HG03280 (cell line): ENCODE measurements around the gene LRIG1.

Experiments used
- ATAC-seq: cut with Tn5 transposase; IDR thresholded peaks from one replicate; pipeline ENCODE4 v1.9.1; 2021; ENCODE audit warnings: mild to moderate bottlenecking, moderate library complexity; ENCODE audit not compliant: unreplicated experiment

Gene LRIG1

DNA sequence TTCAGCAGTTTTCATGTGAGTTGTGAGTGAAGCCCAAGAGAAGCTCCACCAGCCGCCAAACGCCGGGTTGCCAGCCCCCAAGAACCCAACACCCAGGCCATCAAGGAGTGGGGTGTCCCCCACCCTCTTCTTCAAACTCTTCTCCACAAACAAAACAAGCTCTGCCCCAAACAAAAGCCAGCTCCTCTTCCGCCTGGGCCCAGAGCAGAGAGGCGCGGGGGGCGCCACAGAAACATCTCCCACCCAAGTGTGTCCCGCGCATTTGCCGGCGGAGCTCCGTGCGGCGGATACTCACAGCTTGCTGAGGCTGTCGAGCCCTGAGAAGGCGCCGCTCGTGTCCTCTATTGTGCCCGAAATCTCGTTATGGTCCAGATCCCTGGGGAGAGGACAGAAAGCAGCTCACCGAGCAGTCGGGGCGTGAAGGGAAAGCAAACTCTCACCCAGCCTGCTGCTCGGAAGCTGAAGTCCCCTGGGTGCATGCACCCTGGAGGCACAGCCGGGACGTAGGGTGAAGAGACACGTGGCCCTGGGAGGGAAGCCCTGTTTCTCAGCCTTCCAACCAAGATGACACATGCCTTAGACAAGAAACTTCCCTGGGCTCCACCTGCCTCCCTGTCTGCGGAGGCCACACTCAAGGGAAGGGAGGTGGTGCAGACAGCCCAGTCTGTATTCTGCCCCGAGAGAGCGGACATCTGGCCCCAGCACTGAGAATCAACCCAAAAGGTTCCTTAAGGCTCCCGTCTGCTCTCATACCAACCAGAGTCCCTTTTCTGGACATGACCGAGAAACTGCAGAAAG lies 95.7 kb downstream of the LRIG1 start:
- no peak for ATAC-seq

DNA sequence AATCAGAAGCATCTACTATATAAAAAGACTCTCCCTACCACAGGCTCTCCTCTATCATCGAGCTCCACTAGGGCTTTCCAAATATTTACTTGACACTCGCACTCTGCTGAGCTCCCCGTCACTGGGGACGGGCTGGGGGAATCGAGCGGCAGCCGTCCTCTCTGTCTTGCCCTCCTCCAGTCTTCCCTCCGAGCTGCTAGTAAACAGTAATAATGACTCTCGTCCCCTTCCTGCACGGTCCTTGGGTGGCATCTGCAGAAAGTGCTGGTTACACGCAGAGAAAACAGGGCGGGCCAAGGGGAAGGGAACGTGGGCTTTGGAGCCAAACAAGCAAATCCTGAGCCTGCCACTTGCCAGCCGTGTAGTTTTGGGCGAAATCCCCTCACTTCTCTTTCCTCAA lies 96.6 kb downstream of the LRIG1 start:
- no peak for ATAC-seq

DNA sequence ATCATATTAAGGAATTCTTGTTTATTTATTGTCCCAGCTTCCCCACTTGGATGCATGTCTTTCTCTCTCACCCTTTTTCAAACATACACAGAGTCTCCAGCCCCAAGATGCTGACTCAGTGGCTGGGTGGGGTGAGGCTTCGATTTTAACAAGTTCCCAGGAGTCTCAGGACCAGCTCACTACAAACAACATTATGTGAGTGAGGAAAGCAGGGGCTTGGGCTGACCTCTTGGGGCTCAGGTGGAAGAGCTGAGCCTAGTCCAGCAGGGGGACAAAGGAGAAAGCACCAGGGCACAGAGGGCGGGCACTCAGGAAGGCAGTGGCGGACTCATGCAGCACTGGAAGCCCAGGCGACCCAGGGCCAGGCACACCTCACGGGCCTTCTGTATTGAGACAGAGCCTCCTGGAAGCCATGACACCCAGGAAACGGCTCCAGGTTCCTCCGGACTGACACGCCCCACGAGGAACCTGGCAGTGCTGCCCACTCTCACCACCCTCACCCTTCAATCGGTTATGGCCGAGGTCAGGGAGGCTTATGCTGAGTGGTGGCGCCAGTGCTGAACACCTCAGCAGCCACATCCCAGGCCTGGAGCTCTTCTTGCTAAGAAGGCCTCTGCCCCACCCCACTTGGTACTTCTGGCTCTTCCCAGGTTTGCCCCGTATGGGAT lies 97.4 kb downstream of the LRIG1 start:
- ATAC-seq, result no peak

DNA sequence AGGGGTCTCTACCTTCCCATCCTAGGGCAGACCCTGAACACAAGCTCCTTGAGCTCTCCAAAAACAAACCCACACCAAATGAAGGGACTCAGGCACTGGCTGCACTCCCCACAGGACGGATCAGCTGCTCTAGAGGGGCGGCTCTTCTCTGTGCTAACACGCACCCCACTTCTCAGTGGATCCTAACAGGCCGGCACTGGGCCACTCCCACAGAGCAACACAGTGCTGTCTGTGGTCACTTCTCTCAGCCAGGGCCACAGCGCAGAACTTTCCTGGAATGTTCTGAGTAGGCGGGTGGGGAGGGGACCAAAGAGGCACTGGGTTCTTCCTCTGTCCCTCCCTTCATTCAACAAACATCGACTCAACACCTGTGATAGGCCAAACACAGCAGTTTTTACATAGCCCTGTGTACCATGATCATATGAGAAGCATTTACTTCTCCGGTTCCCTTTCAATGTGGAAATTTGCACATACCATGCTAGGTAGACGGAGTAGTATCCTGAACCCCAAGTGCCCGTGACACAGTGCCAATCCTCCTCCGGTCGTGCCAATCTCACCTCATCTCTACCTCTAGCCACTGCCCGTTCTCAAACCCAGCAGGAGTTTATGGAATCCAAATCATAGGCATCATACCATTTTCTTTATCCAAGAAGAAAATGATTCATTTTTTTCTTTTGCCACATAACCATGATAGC lies 98.1 kb downstream of the LRIG1 start:
- ATAC-seq, result no peak

DNA sequence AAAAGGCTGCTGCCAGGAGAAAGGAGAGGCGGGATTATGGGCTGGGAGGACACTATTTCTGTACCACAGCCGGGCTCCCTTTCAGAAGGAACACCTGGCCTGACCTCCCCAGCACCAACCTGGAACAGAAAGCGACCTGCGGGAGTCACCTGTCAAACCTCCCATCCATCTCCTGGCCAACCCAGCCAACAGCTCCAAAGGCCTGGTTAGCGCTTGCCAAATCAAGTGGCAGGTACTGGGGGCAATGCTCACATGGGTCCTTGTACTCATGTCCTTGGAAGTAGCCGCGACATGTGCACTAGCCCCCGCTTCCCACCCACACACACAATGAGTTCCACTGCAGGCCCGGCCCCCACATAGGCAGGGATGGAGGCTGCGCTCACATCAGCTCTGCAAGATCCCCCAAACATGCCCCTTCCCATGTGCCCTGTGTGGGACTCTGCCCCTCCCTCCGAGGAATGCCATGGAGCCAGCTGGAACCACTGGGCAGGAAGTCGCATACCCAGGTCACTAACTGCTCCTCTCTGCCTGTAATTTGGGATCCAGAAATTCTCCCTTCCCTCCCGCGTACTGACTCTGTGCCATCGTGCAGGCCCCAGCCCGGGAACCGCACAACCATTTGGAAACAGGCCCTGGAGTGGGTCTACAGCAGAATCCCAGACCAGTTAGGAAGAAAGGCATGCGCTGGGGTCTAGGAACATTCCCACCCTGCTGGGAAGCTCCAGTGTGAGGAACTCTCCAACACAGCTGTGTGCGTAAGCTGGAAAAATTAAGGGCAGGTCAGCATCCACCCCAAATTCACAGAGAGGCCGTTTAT lies 98.9 kb downstream of the LRIG1 start:
- ATAC-seq, result no peak

DNA sequence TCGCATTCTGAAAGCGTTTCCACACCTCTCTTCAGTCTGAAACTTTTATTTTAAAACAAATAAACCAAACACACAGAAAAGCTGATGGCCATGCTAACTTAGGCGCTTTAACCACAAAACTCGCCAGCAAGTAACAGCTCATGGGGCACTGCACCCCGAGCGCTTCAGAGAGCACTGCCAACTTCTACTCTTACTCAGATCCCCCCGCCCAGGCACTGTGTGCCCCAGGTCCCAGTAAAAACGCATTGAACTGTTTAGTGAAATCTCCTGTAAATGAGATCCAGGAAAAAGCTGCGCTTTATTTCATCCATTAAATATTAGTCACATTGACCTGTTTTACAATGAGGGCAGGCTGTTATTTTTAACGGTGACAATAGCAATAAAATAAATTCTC lies 99.7 kb downstream of the LRIG1 start:
- no peak for ATAC-seq

DNA sequence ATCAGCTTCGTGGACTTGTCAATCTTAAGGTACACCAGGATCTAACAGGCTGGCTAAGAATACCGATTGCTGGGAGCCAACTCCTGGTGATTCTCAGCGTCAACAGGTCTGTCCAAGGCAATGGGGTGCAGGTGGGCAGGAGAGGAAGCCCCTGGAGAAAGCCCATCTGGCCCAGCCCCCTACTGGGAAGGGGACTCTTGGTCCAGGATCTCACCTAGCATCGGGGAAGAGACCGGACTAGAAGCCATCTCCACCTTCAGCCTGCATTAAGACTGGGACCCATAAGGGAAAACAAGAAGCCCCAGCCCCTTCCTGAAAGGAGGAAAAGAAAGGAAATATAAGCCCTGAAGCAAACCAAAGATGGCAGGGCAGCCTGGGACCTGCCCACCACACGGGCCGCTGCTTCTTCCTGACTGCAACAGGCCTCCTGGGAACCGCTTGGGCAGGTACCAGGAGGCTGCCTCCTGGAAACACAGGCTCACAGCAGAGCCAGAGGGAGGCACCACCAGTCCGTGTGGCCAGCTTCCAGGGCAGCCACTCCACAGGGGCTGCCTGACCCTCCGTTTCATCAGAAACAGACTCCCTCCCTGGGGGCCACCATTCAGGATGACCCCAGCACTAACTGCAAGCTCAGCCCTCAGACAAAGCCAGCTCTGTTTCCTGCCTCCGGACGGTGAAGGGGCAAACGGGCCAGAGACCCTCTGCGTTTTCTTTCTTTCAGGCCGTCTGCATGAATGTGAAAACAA lies 100.2 kb downstream of the LRIG1 start:
- no peak for ATAC-seq

DNA sequence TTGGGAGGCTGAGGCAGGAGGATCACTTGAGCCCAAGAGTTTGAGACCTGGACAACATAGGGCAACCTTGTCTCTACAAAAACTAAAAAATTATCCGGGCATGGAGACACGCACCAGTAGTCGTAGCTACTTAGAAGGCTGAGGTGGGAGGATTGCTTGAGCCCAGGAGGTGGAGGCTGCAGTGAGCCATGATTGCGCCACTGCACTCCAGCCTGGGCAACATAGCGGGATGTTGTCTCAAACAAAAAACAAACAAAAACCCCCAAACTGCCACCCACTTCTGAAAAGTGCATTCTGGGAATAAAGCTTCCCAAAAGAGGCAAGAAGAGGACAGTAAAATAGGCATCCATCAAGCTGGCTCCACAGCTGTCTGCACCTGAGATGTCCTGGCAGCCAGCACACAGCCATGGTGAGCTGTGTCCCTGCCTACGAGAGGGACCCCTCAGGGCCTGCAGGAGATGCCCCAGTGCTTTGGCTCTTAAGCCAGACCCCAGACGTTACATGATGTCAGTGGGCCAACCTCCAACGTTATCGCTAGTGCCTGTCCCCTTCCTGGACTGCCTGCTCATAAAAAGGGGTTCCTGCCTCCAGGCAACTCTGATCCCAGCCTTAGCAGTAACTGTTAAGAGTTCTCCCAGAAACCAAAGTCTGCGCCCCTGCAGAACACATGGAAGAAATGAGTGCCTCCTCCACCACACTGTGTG lies 101.1 kb downstream of the LRIG1 start:
- no peak for ATAC-seq

DNA sequence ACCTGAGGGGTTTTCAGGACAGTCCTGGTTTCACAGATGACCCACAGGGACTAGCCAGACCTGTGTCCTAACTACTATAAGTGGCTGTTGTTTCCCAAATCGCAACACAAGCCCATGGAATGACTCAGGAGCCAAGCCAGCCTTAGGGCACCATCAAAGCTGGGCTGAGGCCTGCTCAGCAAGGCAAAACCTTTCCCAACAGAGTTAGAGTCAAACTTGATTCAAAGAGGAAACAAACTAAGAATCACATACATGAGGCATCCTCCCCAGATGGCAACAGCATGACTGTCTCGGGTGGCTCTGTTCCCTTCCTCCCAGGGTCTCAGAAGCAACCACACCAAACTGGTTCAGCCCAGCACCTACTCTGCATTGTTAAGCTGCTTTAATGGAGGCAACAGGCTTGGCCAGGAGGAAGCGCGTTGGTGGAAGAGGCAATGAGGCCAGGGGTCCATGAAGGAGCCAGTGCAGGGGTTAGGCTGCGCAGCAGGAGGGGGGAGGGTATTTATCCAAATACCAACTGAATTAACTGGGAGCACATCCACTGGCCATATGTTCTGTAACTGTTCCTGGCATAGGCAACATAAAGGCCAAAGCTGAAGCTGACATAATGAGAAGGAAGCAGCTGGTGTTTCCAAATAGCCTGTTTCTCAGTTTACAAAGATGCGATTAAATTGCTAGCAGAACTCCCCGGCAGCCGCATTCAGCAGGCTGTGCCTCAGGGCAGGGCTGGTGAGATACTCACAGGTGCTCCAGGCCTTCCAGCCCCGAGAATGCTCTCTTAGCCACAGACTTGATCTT lies 102.4 kb downstream of the LRIG1 start:
- ATAC-seq, result no peak

DNA sequence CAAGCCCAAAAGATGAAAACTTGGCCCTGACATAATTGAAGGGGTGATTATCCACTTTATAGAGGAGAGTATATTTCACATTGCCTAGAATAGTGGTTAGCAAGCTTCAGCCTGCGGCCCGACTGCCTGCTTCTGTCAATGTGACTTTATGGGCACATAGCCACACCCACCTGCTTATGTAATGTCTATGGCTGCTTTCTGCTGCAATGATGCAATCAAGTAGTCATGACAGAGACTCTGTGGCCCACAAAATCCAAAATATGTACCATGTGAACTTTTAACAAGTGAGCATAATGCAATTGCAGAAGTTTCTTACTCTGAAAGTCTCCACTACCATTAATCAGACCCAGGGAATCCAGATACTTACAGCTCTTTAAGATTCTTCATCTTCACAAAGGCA lies 103.1 kb downstream of the LRIG1 start:
- ATAC-seq, result no peak

DNA sequence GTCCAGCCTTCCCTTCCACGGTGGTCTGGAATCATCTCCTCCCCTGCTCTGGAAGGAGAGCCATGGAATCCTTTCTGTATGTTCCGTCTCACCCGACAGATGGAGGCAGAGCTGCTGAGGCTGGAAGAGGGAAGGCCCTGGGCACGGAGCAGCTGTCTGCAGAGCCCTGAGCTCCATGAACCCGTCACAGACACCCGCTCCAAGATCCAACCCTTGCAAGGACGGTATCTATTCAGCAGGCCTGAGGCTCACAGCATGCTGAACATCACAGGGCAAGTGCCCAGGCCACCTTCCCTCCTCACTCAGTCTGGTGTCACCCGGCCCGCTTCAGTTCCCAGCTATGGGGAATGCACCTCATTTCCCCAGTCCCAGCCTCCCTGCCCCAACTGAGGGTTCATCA lies 103.9 kb downstream of the LRIG1 start:
- ATAC-seq, result no peak

DNA sequence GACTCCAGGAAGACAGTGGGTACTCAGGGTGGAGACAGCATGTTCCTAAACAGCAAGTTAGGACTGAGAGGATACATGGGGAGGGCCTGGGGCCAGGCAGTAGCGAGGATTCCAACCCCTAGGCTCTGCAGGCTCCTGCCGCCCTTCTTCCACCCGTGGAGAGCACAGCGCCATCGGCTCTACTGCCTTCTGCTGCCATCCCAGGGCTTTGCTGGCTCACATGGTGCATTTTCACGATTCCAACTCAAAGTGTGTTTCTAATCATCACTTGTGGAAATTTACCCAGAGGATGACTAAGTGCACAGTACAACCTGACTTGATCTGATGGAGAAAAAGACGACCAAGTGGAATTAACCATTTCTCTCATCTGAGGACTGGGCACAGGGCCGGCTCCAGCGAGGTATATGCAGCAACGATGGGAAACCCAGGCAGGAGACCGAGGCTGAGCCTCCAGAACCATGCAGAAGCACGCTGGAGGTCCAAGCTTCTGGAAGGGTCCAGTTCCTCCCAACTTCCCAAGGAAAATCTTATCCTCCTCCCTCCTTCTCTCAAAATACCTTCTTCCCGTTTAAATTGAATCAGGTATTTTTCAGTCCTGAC lies 104.6 kb downstream of the LRIG1 start:
- no peak for ATAC-seq

DNA sequence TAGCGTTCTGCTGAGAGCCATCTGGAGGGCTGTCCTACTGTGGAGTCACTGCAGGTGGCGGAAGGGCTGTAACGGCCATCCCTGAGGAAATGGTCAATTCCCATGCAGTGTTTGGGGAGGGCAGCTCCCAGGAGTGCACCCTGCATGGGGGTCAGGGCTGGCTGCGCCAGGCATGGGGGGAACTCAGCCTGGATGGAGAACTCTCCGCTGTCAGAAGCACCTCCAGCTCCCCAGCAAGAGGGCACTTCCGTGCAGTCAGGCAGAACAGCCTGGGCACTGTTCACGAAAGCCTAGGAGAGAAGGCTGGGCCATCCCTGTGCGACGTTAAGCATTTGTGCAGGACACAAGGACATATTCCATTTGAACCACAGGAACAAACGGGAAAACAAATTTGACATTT lies 105.2 kb downstream of the LRIG1 start:
- ATAC-seq, result no peak

DNA sequence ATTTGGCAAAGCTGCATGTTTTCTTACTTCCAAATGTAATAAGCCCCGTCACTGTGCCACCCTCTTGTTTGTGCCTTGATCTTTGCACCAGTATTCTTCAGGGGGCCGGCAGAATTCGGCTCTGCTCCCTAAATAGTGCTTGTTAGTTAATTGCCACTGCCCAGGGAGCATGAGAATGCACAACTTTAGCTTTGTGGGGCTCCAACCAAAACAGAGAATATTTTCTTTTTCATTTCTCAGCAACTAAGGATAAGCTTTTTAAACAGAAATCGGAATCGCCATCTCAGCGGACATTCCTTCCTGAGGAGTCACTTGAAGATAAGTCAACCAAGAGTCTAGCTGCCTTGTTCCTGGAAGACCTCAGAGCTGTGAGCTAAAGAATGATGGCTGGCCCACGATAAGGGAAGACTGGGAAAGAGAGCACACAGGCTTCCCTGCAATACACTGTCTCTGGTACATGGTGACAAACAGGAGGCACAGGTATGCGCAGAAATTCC lies 106.0 kb downstream of the LRIG1 start:
- no peak for ATAC-seq

DNA sequence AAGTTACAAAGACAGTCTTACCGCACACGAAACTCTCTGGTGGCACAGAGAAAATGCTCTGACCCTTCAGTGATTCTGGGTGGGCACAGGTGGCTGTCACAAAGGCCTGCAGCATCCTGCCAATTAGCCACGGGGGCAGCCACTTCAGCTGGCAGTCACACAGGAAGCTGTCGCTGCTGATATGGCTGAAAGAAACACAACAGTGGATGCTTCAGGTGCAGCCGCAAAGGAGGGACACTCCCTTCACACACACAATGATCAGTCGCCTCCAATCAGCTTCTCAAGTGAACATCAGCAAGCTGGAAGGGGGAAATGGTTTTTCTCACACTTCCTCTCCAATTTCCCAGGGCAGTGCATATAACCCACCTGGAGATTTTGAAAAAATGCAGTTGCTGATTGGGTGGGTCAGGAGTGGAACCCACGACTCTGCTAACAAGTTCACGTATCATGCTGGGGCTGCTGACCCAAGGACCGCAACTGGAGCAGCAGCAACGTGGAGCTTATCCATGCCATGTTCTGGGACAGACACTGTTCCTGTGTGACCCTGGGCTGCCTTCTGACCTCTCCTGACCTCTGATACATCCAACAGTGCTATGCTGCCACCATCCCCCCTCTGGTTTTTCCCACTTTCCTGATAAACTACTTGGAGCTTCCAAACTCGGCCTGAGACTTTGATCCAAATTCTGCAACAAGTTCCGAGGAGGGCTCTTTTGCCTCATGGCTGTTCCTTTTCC lies 106.6 kb downstream of the LRIG1 start:
- peak; percentile 66 for ATAC-seq

DNA sequence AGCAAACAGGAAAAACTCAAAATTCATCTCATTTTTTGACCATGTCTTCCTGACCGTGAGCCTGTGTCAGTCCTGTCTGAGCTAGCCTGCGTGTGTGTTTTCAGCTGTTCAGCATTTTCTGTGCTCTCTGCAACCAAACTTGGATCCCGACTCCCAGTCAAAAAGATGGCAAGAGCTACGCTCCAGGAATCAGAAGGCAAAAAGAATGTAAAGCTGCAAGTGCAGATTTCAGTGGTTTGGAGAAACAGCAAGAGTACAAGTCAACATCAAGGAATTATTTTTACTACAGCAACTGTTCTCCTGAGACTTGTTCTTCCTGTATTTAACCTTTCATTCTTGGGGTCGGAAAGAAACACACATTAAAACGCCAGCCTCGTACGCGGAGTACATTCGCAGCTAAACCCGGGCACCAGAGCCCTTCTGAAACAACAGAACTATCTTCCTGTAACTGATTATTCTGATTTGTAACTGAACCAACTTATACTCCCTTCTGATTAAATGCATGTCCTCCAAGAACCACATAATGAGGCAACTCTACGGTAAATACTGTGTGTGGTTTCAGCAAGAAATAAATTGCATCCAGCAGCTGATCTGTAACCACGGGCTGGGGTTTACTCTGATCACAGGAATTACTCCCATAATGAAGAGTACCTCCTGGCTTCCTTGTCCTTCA lies 107.4 kb downstream of the LRIG1 start:
- ATAC-seq, result no peak

DNA sequence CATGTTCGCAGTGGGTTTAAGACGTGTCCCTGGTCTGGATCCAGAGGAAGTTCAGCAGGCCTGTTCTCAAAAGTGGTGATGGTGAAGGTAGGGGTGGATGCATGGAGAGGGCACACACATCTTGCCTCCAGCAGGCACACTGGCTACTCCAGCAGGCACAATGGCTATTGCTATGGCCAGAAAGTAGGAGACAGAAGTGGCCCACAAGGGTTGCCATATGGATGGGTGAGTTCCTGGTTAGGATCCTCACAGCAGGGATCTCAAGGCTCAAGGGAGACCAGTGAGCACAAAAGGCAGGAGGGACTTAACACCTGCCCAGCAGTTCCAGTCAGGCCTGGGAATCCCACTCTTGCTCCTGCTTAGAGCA lies 107.9 kb downstream of the LRIG1 start:
- ATAC-seq, result no peak
